Pancreas (tissue), 10 donors: ENCODE results near the gene NR2E1. TPM values are rescaled to one million over a fixed set of nuclear protein-coding genes. Genes with fewer than 3 reads are reported as not detected.
A peak's percentile ranks its signal among the peaks of the same experiment; 100 is the strongest.

Experiments
- ATAC-seq, 4 donors: fragments of 200-7000 bp; cut with Tn5 transposase; one replicate each; pipeline versions ENCODE4 v1.8.0 to v1.9.1; 2020; ENCODE audit warnings: mild to moderate bottlenecking in 4 of 4, moderate library complexity in 4 of 4
- DNase-seq, 6 donors: peaks; one replicate each; pipeline ENCODE4 v3.0.0-alpha.2; 2020
- FAIRE-seq: peaks from 2 replicates; lab custom pipeline; 2012; peaks lifted over from hg19 to GRCh38; lab: Jason Lieb, UNC
- H3K27ac ChIP-seq, 4 donors: fragments of 200-600 bp; sonication (generic); 1 replicate in 3 of 4; 2 replicates in 1 of 4; pipeline versions ENCODE4 v1.5.0 to v1.8.0; 2020
- H3K27me3 ChIP-seq, 4 donors: fragments of 200-600 bp; one replicate each; pipeline ENCODE4 v1.8.0; 2021
- H3K36me3 ChIP-seq, 3 donors: fragments of 200-600 bp; sonication (generic) in 1 of 3; one replicate each; pipeline versions ENCODE4 v1.5.0 to v1.8.0; 2020 to 2021
- H3K4me1 ChIP-seq, 3 donors: fragments of 200-600 bp; one replicate each; pipeline ENCODE4 v1.8.0; 2021
- H3K4me3 ChIP-seq, 4 donors: fragments of 200-600 bp; sonication (generic) in 2 of 4; one replicate each; pipeline versions ENCODE4 v1.5.0 to v1.8.0; 2020 to 2021
- H3K9me3 ChIP-seq, 4 donors: fragments of 200-600 bp; one replicate each; pipeline ENCODE4 v1.8.0; 2021
- WGBS, 2 donors: extraction: QIAGEN DNeasy Blood & Tissue Kit; methylation state at CpG; one replicate each; pipeline ENCODE4 v1.1.7; 2013; 5-methylcytosine and 5-hydroxymethylcytosine counted together
- intact Hi-C, 3 donors: fragments of 100-400 bp; cut with DNase I; formaldehyde crosslinking; loops; one replicate each; pipeline versions ENCODE4 v1.11.1 to v1.14.2; 2022
- polyA plus RNA-seq, 2 donors: library from polyadenylated mRNA; stranded (reverse); fragments of 200-250 nt; gene quantifications; one replicate each; pipeline ENCODE4 v1.2.3, GENCODE V29; 2013
- total RNA-seq, 6 donors: library from RNA; stranded (reverse); fragmentation: NEBNext Ultra II Directional in 4 of 6; extraction: Animal tissue kit (Norgen Biotek cat#: 25700) in 4 of 6; gene quantifications; one replicate each; pipeline versions ENCODE4 v1.2.1 to v1.2.4, GENCODE V29; 2021 to 2023
- TF ChIP-seq, protein P1 (sequence below), 4 donors: fragments of 200-600 bp; sonication (generic) in 3 of 4; IDR thresholded peaks; one replicate each; pipeline versions ENCODE4 v1.5.0 to v1.8.0; 2021; ENCODE audit warnings: antibody characterized with exemption in 4 of 4
- donor health status: healthy with polysubstance abuse.
- donor health status: DM: no; HTN: no; CAD: no; lungs with moderate emphysema.
- donor health status: DM: no; HTN: no; CAD: no.
- donor health status: control.
- donor health status: control.
- donor health status: Bipolar disorder and iron deficiency.
- donor health status: DM: yes; HTN: yes; CAD: no.
- donor health status: DM: no; HTN: no; CAD: no.
- donor health status: DM: no; HTN: no; CAD: no.
- donor health status: DM: yes; HTN: yes; CAD: no.

NR2E1 gene
- total and polyA plus RNA-seq, 8 donors: 0.02 to 0.19 (median 0.06) TPM; not detected in 5

DNA sequence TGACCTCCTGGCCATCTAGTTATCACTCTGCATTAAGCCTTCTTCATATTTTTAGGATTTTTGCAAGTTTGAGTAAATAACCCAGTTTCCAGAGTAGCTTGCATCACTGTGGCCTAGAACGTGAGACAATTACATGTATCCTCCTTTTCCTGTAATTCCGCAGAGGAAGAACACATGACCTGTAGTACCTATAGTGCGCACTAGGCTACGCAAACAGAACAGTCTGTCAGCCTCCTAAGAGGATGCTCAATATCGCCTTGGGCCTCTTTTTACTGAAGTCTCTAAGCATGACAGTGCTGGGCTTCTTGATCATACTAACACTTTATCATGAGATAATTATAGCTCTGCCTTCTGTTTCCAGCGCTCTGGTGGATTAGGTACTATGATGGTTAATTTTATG is 20.2 kb upstream of the NR2E1 start:
- no peaks in the 10 kb centered on the region for H3K36me3 ChIP-seq
- H3K27me3 ChIP-seq: no peaks in the 10 kb centered on the region
- H3K4me1 ChIP-seq: no peaks in the 10 kb centered on the region
- ATAC-seq: no peak
- no peak overlapping the region for H3K27ac ChIP-seq
- no peaks in the 10 kb centered on the region for H3K9me3 ChIP-seq
- no peak for FAIRE-seq
- WGBS, 2 donors: 88 to 95% methylated on average over 6 of the region's 6 CpGs
- intact Hi-C loops: no loop called here
- no peak for DNase-seq
- TF ChIP-seq, protein P1, sequence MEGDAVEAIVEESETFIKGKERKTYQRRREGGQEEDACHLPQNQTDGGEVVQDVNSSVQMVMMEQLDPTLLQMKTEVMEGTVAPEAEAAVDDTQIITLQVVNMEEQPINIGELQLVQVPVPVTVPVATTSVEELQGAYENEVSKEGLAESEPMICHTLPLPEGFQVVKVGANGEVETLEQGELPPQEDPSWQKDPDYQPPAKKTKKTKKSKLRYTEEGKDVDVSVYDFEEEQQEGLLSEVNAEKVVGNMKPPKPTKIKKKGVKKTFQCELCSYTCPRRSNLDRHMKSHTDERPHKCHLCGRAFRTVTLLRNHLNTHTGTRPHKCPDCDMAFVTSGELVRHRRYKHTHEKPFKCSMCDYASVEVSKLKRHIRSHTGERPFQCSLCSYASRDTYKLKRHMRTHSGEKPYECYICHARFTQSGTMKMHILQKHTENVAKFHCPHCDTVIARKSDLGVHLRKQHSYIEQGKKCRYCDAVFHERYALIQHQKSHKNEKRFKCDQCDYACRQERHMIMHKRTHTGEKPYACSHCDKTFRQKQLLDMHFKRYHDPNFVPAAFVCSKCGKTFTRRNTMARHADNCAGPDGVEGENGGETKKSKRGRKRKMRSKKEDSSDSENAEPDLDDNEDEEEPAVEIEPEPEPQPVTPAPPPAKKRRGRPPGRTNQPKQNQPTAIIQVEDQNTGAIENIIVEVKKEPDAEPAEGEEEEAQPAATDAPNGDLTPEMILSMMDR (IDR thresholded peaks at IDR 0.05): no peak
- H3K4me3 ChIP-seq: no peak overlapping the region

DNA sequence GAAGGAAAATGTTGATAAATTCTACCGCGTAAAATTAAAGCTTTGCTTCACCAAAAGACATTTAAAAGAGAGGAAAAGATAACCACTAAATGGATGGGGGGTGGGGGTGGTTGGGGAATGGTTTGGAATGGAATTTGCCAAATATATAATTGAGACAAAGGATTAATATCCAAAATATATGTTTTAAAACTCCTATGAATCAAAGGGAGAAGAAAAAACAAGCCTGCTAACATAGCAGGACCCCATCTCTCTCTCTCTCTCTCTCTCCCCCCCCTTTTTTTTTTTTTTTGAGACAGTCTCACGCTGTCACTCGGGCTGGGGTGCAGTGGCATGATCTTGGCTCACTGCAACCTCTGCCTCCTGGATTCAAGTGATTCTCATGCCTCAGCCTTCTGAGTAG is 13.4 kb upstream of the NR2E1 start:
- DNase-seq (no peak), ATAC-seq (no peak), FAIRE-seq (no peak)
- intact Hi-C loops: no loop called here
- peaks cover 0 to 4% (median 0%) of the 10 kb centered on the region in 3 donors for H3K4me1 ChIP-seq
- H3K27ac ChIP-seq: no peak overlapping the region
- 82 to 84% methylated on average over 4 of the region's 4 CpGs for WGBS, 2 donors
- TF ChIP-seq, protein P1 (IDR thresholded peaks at IDR 0.05): no peak
- H3K36me3 ChIP-seq: no peaks in the 10 kb centered on the region
- peaks cover 0 to 52% (median 4%) of the 10 kb centered on the region in 4 donors for H3K27me3 ChIP-seq
- no peaks in the 10 kb centered on the region for H3K9me3 ChIP-seq
- H3K4me3 ChIP-seq: no peak overlapping the region

DNA sequence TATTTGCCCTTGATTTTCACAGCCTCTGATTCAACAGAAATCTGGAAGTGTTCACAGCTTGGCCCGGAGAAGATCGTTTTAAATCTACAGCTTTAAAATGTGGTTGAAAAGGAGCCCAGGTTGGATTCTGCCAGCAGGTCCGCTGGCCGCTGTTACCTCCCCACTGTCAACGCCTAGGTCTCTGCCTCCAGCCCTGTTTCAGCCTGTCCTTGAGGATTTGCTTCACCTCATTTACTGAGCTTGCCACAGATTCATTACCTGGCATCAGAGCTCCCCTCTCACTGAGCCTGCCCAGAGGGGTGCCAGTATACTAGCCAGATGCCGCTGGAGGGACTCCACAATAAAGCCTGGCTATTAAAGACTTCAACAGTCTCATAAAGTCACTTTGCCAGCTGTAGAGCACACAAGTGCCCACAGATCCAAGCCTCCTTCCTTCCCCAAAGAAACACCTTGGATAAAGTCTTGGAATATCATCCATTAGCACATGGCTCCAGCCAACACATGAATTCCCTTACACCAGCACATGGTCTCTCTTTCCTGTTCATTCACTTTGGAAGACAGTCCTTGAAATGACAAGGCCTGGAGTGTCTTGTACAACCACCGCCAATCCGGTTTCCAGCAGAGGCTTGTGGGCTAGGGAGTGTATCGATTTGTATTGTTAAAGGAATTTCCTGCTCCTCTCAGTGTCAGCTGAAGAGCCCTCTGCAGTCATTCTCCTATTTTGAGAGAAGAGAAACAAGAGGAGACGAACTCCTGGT is 9.5 kb upstream of the NR2E1 start:
- peak in 3 of 4 donors; percentile 11 to 41 (median 34) for ATAC-seq
- intact Hi-C loops: no loop called here
- DNase-seq: no peak
- no peak overlapping the region for H3K4me3 ChIP-seq
- H3K4me1 ChIP-seq: peaks cover 0 to 5% (median 4%) of the 10 kb centered on the region in 3 donors
- no peaks in the 10 kb centered on the region for H3K9me3 ChIP-seq
- no peak for FAIRE-seq
- H3K27me3 ChIP-seq: peaks cover 0 to 78% (median 6%) of the 10 kb centered on the region in 4 donors
- WGBS, 2 donors: 51 to 52% methylated on average over 10 of the region's 10 CpGs
- no peak overlapping the region for H3K27ac ChIP-seq
- H3K36me3 ChIP-seq: no peaks in the 10 kb centered on the region
- TF ChIP-seq, protein P1 (IDR thresholded peaks at IDR 0.05): no peak

DNA sequence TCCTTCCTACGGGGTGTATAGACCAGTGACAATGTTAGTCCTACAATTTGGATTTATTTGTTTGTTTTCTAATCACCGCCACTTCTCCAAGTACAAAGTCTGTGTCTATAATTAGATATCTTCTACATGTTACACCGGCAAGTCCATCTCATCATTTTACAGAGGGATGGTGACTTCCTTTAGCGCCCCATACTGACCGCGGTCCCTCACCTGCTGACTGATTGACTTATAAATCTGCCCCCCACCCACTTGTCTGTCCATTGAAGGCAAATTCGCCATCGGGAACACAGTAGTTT is 8.9 kb upstream of the NR2E1 start:
- Histone ChIP-seq H3K27ac (no peak overlapping the region), H3K27me3 (peaks cover 0 to 73% (median 6%) of the 10 kb centered on the region in 4 donors), H3K4me3 (peak overlapping the region in 1 of 4 donors; percentile 33), H3K36me3 (no peaks in the 10 kb centered on the region), H3K4me1 (peaks cover 0 to 5% (median 4%) of the 10 kb centered on the region in 3 donors), H3K9me3 (no peaks in the 10 kb centered on the region)
- 37 to 45% methylated on average over 8 of the region's 8 CpGs for WGBS, 2 donors
- ATAC-seq (peak in 2 of 4 donors; percentile 23 to 24), DNase-seq (no peak), FAIRE-seq (no peak)
- intact Hi-C loops: no loop called here
- TF ChIP-seq, protein P1 (IDR thresholded peaks at IDR 0.05): no peak
